ENCODE data around the gene CLDN34. TPM values are rescaled to one million over a fixed set of nuclear protein-coding genes. Genes with fewer than 3 reads are reported as not detected.

The CLDN34 gene
- polyA plus RNA-seq, 1 of the 3 experiments (the other 2 are of a cell fraction): not detected

GRCh38 chrX:9983441-9983840 lies 16.3 kb downstream of the CLDN34 start:
- H3K27ac ChIP-seq (ENCODE audit: low read depth in 2 of 2, low read length in 1 of 2): no peak overlapping the region
- H3K9me2 ChIP-seq: no peaks in the 10 kb centered on the region
- no peaks in the 10 kb centered on the region for H3F3A ChIP-seq (replicated peaks; ENCODE audit: insufficient read depth)
- TF ChIP-seq FOSL2 (IDR thresholded peaks at IDR 0.05; ENCODE audit: borderline replicate concordance, low read depth): no peak
- no peak for TF ChIP-seq REST (IDR thresholded peaks at IDR 0.05; ENCODE audit: low read depth, low read length)
- no peak for TF ChIP-seq CTCF (IDR thresholded peaks at IDR 0.05)
- TF ChIP-seq NRF1 (IDR thresholded peaks at IDR 0.05; ENCODE audit: low read depth, low read length): no peak
- TF ChIP-seq POLR2AphosphoS5 (IDR thresholded peaks at IDR 0.05; ENCODE audit: low read depth, low read length): no peak
- no peak for TF ChIP-seq SMC3 (IDR thresholded peaks at IDR 0.05; ENCODE audit: low read depth, low read length)
- no peak for TF ChIP-seq ELF1 (IDR thresholded peaks at IDR 0.05)
- no peaks in the 10 kb centered on the region for H3K79me2 ChIP-seq (ENCODE audit: insufficient read depth)
- H4K20me1 ChIP-seq (ENCODE audit: insufficient read depth): no peaks in the 10 kb centered on the region
- H2AFZ ChIP-seq (ENCODE audit: low read depth): no peak overlapping the region
- no peaks in the 10 kb centered on the region for H3K9me3 ChIP-seq
- WGBS (ENCODE audit: low lambda C conversion rate): 30% methylated on average over 5 of the region's 18 CpGs
- POLR2A ChIA-PET: no interaction called here
- no peaks in the 10 kb centered on the region for H3K36me3 ChIP-seq (replicated peaks in 1 of 2; ENCODE audit: control insufficient read depth in 1 of 2, insufficient read depth in 2 of 2, low read length in 1 of 2)
- H3K4me3 ChIP-seq (ENCODE audit: low read depth in 2 of 2, low read length in 1 of 2): no peak overlapping the region
- CTCF ChIA-PET: interaction anchor here (2.3 kb wide), 1 partner anchor 137 kb away, joined by 10 read pairs; no protein-coding TSS in a partner anchor
- DNase-seq: no peak
- no peaks in the 10 kb centered on the region for H3K4me1 ChIP-seq (ENCODE audit: control insufficient read depth in 1 of 2, insufficient read depth in 2 of 2, low read depth in 1 of 2, low read length in 1 of 2)
- H3K9ac ChIP-seq: no peak overlapping the region
- H3K27me3 ChIP-seq (ENCODE audit: insufficient read depth): no peaks in the 10 kb centered on the region; the same call in 1 of the 2 replicates
- no peak overlapping the region for H3K4me2 ChIP-seq

DNA sequence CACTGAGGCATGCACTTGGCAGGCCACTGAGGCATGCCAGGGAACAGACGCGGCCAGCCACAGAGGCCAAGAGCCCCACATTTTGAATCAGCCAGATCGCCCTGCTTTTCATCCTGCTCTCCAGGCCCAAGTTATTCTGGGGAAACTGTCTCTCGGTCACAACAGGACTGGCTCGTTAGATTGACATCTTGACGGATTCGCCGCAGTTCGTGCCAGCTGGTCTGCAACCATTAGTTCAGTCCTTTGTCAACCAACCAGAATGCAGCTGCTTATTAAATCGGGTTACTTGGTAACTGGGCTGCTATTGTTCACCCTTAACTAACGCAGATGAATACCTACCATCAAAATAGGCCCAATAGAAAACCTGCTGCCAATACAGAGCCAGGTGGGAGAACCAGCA lies 16.7 kb downstream of the CLDN34 start:
- H3K79me2 ChIP-seq (ENCODE audit: insufficient read depth): no peaks in the 10 kb centered on the region
- H3K36me3 ChIP-seq (replicated peaks in 1 of 2; ENCODE audit: control insufficient read depth in 1 of 2, insufficient read depth in 2 of 2, low read length in 1 of 2): no peaks in the 10 kb centered on the region
- H3K9me3 ChIP-seq: no peaks in the 10 kb centered on the region
- H3K9me2 ChIP-seq: no peaks in the 10 kb centered on the region
- 55% methylated on average over 11 of the region's 11 CpGs for WGBS (ENCODE audit: low lambda C conversion rate)
- H3K27me3 ChIP-seq (ENCODE audit: insufficient read depth): no peaks in the 10 kb centered on the region; the same call in 1 of the 2 replicates
- POLR2A ChIA-PET: no interaction called here
- H2AFZ ChIP-seq (ENCODE audit: low read depth): no peak overlapping the region
- no peak overlapping the region for H3K27ac ChIP-seq (ENCODE audit: low read depth in 2 of 2, low read length in 1 of 2)
- H4K20me1 ChIP-seq (ENCODE audit: insufficient read depth): no peaks in the 10 kb centered on the region
- TF ChIP-seq TAF1 (IDR thresholded peaks at IDR 0.05; ENCODE audit: borderline replicate concordance, low read depth, low read length) (no peak), EZH2phosphoT487 (IDR thresholded peaks at IDR 0.05; ENCODE audit: borderline replicate concordance, low read depth) (no peak)
- TF ChIP-seq, protein P1, sequence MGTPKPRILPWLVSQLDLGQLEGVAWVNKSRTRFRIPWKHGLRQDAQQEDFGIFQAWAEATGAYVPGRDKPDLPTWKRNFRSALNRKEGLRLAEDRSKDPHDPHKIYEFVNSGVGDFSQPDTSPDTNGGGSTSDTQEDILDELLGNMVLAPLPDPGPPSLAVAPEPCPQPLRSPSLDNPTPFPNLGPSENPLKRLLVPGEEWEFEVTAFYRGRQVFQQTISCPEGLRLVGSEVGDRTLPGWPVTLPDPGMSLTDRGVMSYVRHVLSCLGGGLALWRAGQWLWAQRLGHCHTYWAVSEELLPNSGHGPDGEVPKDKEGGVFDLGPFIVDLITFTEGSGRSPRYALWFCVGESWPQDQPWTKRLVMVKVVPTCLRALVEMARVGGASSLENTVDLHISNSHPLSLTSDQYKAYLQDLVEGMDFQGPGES (IDR thresholded peaks at IDR 0.05; ENCODE audit: low read depth, low read length): no peak
- TF ChIP-seq, protein P2, sequence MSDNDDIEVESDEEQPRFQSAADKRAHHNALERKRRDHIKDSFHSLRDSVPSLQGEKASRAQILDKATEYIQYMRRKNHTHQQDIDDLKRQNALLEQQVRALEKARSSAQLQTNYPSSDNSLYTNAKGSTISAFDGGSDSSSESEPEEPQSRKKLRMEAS (IDR thresholded peaks at IDR 0.05; ENCODE audit: low read depth): no peak
- H3K4me2 ChIP-seq: no peak overlapping the region
- no peak overlapping the region for H3K4me3 ChIP-seq (ENCODE audit: low read depth in 2 of 2, low read length in 1 of 2)
- CTCF ChIA-PET: interaction anchor here (2.3 kb wide), 1 partner anchor 136 kb away, joined by 10 read pairs; no protein-coding TSS in a partner anchor
- H3K4me1 ChIP-seq (ENCODE audit: control insufficient read depth in 1 of 2, insufficient read depth in 2 of 2, low read depth in 1 of 2, low read length in 1 of 2): no peaks in the 10 kb centered on the region
- no peaks in the 10 kb centered on the region for H3F3A ChIP-seq (replicated peaks; ENCODE audit: insufficient read depth)
- DNase-seq: no peak
- H3K9ac ChIP-seq: no peak overlapping the region

Data from SK-N-SH (cell line).